Neural cell (in vitro differentiated cells): ENCODE data around the gene RGS10. TPM values are rescaled to one million over a fixed set of nuclear protein-coding genes. Genes with fewer than 3 reads are reported as not detected.
A peak's percentile ranks its signal among the peaks of the same experiment; 100 is the strongest.

Experiments used
- H2AFZ ChIP-seq: fragments of 200-600, 300-800 bp; sonication (generic), shearing (Covaris generic); 2 replicates; pipeline ENCODE4 v1.6.0; 2014; ENCODE audit warnings: low read depth, mild to moderate bottlenecking, antibody characterized with exemption, low read length, moderate library complexity
- H3F3A ChIP-seq: fragments of 200-600 bp; shearing (Covaris generic); 2 replicates; pipeline ENCODE4 v1.6.1; 2016; ENCODE audit warnings: mild to moderate bottlenecking, moderate library complexity, mixed read lengths, antibody characterized with exemption, low read length; ENCODE audit not compliant: insufficient read depth, poor library complexity, severe bottlenecking
- H3K27ac ChIP-seq: fragments of 200-600, 300-800 bp; sonication (generic), shearing (Covaris generic); 2 replicates; pipeline ENCODE4 v1.5.1; 2014; ENCODE audit warnings: mild to moderate bottlenecking, low read length, moderate library complexity
- H3K27me3 ChIP-seq: fragments of 300-800, 200-600 bp; sonication (generic), shearing (Covaris generic); 2 replicates; pipeline ENCODE4 v1.6.0; 2014; ENCODE audit warnings: mild to moderate bottlenecking, low read depth, low read length, moderate library complexity; ENCODE audit not compliant: insufficient read depth
- H3K36me3 ChIP-seq: fragments of 300-800, 200-600 bp; sonication (generic), shearing (Covaris generic); 2 replicates; pipeline ENCODE4 v1.5.1; 2014; ENCODE audit warnings: mild to moderate bottlenecking, antibody characterized with exemption, low read length, moderate library complexity; ENCODE audit not compliant: insufficient read depth
- H3K4me2 ChIP-seq: fragments of 300-800, 200-600 bp; sonication (generic), shearing (Covaris generic); 2 replicates; pipeline ENCODE4 v1.6.0; 2014; ENCODE audit warnings: mild to moderate bottlenecking, low read length
- H3K4me3 ChIP-seq: fragments of 300-800, 200-600 bp; sonication (generic), shearing (Covaris generic); 2 replicates; pipeline ENCODE4 v1.5.1; 2014; ENCODE audit warnings: mild to moderate bottlenecking, low read length, moderate library complexity
- H3K79me2 ChIP-seq: fragments of 200-600 bp; shearing (Covaris generic); replicated peaks from 2 replicates; pipeline ENCODE4 v1.6.0; 2014; ENCODE audit warnings: mild to moderate bottlenecking, low read length, moderate library complexity; ENCODE audit not compliant: insufficient read depth
- H3K9ac ChIP-seq: fragments of 300-800, 200-600 bp; sonication (generic), shearing (Covaris generic); 2 replicates; pipeline ENCODE4 v1.6.1; 2016; ENCODE audit warnings: mild to moderate bottlenecking, low read length, mixed read lengths
- H3K9me2 ChIP-seq: fragments of 200-600 bp; shearing (Covaris generic); 2 replicates; pipeline ENCODE4 v1.6.1; 2016; ENCODE audit warnings: mild to moderate bottlenecking, low read length, mixed read lengths; ENCODE audit not compliant: insufficient read depth
- H3K9me3 ChIP-seq: fragments of 200-600, 300-800 bp; sonication (generic), shearing (Covaris generic); 2 replicates; pipeline ENCODE4 v1.6.1; 2016; ENCODE audit warnings: mild to moderate bottlenecking, mixed run types, low read length, moderate library complexity, mixed read lengths
- H4K20me1 ChIP-seq: fragments of 200-600 bp; shearing (Covaris generic); 2 replicates; pipeline ENCODE4 v1.6.1; 2016; ENCODE audit warnings: mild to moderate bottlenecking, mixed run types; ENCODE audit not compliant: insufficient read depth
- EP300 ChIP-seq: fragments of 450-650 bp; conservative IDR thresholded peaks from 2 replicates; pipeline ENCODE4 v1.6.1; 2014; ENCODE audit warnings: antibody characterized with exemption, mild to moderate bottlenecking, moderate library complexity; ENCODE audit not compliant: poor library complexity, severe bottlenecking
- EZH2 ChIP-seq: fragments of 200-600, 300-800 bp; shearing (Covaris generic), sonication (generic); IDR thresholded peaks from 2 replicates; pipeline ENCODE4 v1.6.1; 2014; ENCODE audit warnings: antibody characterized with exemption, low read length, borderline replicate concordance, mild to moderate bottlenecking; ENCODE audit not compliant: insufficient read depth, poor library complexity, severe bottlenecking
- RAD21 ChIP-seq: fragments of 450-650 bp; conservative IDR thresholded peaks from 2 replicates; pipeline ENCODE4 v1.6.1; 2014; ENCODE audit warnings: antibody characterized with exemption, mild to moderate bottlenecking, moderate library complexity
- SMC3 ChIP-seq: fragments of 450-650 bp; conservative IDR thresholded peaks from 2 replicates; pipeline ENCODE4 v1.6.1; 2014; ENCODE audit warnings: antibody characterized with exemption, mild to moderate bottlenecking, moderate library complexity; ENCODE audit not compliant: poor library complexity
- TAF1 ChIP-seq: IDR thresholded peaks from 2 replicates; pipeline ENCODE4 v1.6.1; 2012; ENCODE audit warnings: low read depth
- polyA plus RNA-seq: library from polyadenylated mRNA; depleted of rRNA; stranded (reverse); fragments of >200 nt; gene quantifications from 2 replicates; pipeline ENCODE4 v1.2.3, GENCODE V29; 2014
- TF ChIP-seq, protein P1 (sequence below): fragments of 450-650 bp; IDR thresholded peaks from 2 replicates; pipeline ENCODE4 v1.5.1; 2014; ENCODE audit warnings: antibody characterized with exemption, mild to moderate bottlenecking, moderate library complexity; ENCODE audit not compliant: poor library complexity, severe bottlenecking
- TF ChIP-seq, protein P2 (sequence below): IDR thresholded peaks from 2 replicates; pipeline ENCODE4 v1.6.1; 2012; ENCODE audit warnings: borderline replicate concordance

The RGS10 gene
- polyA plus RNA-seq, 1 donor from 2014 or later = 2.6 TPM

DNA sequence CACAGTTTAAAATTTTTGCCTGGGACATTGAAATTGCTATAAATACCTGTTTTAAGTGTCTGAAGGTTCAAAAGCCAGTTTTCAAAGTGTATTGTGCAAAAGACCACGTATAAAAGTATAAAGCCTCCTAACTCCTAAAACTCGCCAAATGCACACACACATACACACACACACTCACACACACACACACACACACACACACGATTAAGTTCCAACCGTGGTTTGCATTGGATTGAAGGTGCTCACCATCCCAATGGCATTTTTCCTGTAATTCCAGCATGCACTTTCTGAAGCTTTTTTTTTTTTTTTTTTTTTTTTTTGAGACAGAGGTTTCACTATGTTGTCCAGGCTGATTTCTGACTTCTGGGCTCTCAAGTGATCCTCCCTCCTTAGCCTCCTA lies 2.8 kb upstream of the RGS10 start:
- Histone ChIP-seq H3K4me3 (no peak overlapping the region), H3K9me3 (no peaks in the 10 kb centered on the region), H3K4me2 (no peak overlapping the region), H2AFZ (no peak overlapping the region), H3K27ac (no peak overlapping the region), H3K79me2 (no peaks in the 10 kb centered on the region), H3K9ac (no peak overlapping the region), H4K20me1 (no peaks in the 10 kb centered on the region), H3K27me3 (peaks cover 45% of the 10 kb centered on the region), H3K36me3 (no peaks in the 10 kb centered on the region), H3F3A (no peaks in the 10 kb centered on the region), H3K9me2 (no peaks in the 10 kb centered on the region)
- no peak for TF ChIP-seq EZH2
- TF ChIP-seq, protein P1, sequence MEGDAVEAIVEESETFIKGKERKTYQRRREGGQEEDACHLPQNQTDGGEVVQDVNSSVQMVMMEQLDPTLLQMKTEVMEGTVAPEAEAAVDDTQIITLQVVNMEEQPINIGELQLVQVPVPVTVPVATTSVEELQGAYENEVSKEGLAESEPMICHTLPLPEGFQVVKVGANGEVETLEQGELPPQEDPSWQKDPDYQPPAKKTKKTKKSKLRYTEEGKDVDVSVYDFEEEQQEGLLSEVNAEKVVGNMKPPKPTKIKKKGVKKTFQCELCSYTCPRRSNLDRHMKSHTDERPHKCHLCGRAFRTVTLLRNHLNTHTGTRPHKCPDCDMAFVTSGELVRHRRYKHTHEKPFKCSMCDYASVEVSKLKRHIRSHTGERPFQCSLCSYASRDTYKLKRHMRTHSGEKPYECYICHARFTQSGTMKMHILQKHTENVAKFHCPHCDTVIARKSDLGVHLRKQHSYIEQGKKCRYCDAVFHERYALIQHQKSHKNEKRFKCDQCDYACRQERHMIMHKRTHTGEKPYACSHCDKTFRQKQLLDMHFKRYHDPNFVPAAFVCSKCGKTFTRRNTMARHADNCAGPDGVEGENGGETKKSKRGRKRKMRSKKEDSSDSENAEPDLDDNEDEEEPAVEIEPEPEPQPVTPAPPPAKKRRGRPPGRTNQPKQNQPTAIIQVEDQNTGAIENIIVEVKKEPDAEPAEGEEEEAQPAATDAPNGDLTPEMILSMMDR = no peak
- no peak for TF ChIP-seq SMC3
- TF ChIP-seq RAD21 = no peak
- no peak for TF ChIP-seq EP300
- TF ChIP-seq, protein P2, sequence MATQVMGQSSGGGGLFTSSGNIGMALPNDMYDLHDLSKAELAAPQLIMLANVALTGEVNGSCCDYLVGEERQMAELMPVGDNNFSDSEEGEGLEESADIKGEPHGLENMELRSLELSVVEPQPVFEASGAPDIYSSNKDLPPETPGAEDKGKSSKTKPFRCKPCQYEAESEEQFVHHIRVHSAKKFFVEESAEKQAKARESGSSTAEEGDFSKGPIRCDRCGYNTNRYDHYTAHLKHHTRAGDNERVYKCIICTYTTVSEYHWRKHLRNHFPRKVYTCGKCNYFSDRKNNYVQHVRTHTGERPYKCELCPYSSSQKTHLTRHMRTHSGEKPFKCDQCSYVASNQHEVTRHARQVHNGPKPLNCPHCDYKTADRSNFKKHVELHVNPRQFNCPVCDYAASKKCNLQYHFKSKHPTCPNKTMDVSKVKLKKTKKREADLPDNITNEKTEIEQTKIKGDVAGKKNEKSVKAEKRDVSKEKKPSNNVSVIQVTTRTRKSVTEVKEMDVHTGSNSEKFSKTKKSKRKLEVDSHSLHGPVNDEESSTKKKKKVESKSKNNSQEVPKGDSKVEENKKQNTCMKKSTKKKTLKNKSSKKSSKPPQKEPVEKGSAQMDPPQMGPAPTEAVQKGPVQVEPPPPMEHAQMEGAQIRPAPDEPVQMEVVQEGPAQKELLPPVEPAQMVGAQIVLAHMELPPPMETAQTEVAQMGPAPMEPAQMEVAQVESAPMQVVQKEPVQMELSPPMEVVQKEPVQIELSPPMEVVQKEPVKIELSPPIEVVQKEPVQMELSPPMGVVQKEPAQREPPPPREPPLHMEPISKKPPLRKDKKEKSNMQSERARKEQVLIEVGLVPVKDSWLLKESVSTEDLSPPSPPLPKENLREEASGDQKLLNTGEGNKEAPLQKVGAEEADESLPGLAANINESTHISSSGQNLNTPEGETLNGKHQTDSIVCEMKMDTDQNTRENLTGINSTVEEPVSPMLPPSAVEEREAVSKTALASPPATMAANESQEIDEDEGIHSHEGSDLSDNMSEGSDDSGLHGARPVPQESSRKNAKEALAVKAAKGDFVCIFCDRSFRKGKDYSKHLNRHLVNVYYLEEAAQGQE = no peak
- TF ChIP-seq TAF1 = no peak

DNA sequence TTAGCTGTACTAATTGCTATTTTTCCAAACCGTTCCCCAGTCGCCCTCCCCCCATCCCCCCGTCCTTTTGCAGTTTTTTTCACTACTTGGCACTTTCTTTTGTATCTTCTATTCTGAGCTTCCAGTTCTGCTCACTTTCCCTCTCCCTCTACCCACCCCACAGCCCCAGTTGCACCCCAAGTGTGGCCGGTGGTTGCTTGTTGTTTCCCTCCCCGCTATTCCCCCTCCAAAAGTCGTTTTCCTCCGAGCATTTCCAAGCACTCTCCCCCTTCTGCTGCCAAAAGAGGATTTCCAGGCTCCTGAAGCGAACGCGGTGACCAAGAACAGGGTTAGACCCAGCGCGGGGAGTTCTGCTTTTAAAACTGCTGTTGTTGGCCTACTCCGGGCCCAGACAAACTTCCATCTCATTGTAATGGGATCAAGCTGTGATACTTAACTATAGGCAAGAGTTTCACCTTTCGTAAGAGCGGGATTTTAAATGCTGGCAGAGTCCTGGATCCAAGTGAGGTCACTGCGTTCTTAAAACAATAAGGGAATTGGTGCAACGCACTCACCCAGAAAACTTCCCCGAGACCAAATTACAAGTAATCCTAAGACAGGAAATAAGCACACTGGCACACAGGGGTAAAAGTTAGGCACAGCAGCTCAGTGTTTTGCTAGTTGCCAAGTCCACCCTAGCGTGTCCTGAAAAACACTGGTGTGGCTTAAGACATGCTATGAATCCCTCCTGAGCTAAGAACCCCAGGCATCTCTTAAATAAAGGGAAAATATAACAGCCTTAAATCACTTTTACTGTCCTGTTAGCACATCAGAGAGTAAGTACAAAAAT lies 1.5 kb upstream of the RGS10 start:
- TF ChIP-seq RAD21 (no peak), EZH2 (no peak)
- Histone ChIP-seq H3K9ac (no peak overlapping the region), H3K36me3 (no peaks in the 10 kb centered on the region), H3K27me3 (peaks cover 54% of the 10 kb centered on the region), H3K9me2 (no peaks in the 10 kb centered on the region), H3F3A (no peaks in the 10 kb centered on the region), H4K20me1 (no peaks in the 10 kb centered on the region), H3K9me3 (no peaks in the 10 kb centered on the region), H3K27ac (no peak overlapping the region), H3K4me2 (no peak overlapping the region), H2AFZ (no peak overlapping the region), H3K4me3 (peak overlapping the region; percentile 76), H3K79me2 (no peaks in the 10 kb centered on the region)
